Parathyroid adenoma (tissue), 2 donors: ENCODE data around the gene SGMS1.
"Not testable (repeated sequence)": the region's sequence is repeated elsewhere in the genome, so short reads cannot be mapped to it uniquely, and the experiment has no call there.

Source experiments
- H2AFZ ChIP-seq: fragments of 300-600 bp; sonication (generic); one replicate; pipeline ENCODE4 v1.7.0; 2017; ENCODE audit warnings: antibody characterized with exemption, mild to moderate bottlenecking
- H3K27ac ChIP-seq: fragments of 300-600 bp; sonication (generic); one replicate; pipeline ENCODE4 v1.7.0; 2017
- H3K27me3 ChIP-seq: fragments of 300-600 bp; sonication (generic); one replicate; pipeline ENCODE4 v1.7.0; 2017; ENCODE audit warnings: low read length; ENCODE audit not compliant: control insufficient read depth, insufficient read depth
- H3K36me3 ChIP-seq: fragments of 300-600 bp; sonication (generic); one replicate; pipeline ENCODE4 v1.7.0; 2017; ENCODE audit warnings: low read length; ENCODE audit not compliant: control insufficient read depth, insufficient read depth
- H3K4me1 ChIP-seq: fragments of 300-600 bp; sonication (generic); one replicate; pipeline ENCODE4 v1.7.0; 2017; ENCODE audit warnings: control low read depth
- H3K4me2 ChIP-seq: fragments of 300-600 bp; sonication (generic); one replicate; pipeline ENCODE4 v1.7.0; 2017; ENCODE audit warnings: low read length
- H3K4me3 ChIP-seq: fragments of 300-600 bp; sonication (generic); one replicate; pipeline ENCODE4 v1.7.0; 2017; ENCODE audit warnings: low read depth, low read length
- H3K79me2 ChIP-seq: fragments of 300-600 bp; sonication (generic); one replicate; pipeline ENCODE4 v1.7.0; 2017; ENCODE audit warnings: control low read depth
- H3K9ac ChIP-seq: fragments of 300-600 bp; sonication (generic); one replicate; pipeline ENCODE4 v1.7.0; 2017; ENCODE audit warnings: mild to moderate bottlenecking
- H3K9me3 ChIP-seq: fragments of 300-600 bp; sonication (generic); one replicate; pipeline ENCODE4 v1.7.0; 2017; ENCODE audit warnings: low read length; ENCODE audit not compliant: control insufficient read depth
- CTCF ChIP-seq: fragments of 300-600 bp; sonication (generic); IDR thresholded peaks from one replicate; pipeline ENCODE4 v1.7.0; 2017; ENCODE audit warnings: antibody characterized with exemption, mild to moderate bottlenecking
- donor health status: primary hyperparathyroidism.

SGMS1 gene

GRCh38 chr10:50452603-50453002 is 171.2 kb downstream of the SGMS1 start:
- no peak overlapping the region for H3K4me2 ChIP-seq

GRCh38 chr10:50447691-50448090 is 176.1 kb downstream of the SGMS1 start:
- peaks cover 17% of the 10 kb centered on the region for H3K79me2 ChIP-seq
- H3K36me3 ChIP-seq: no peaks in the 10 kb centered on the region
- no peak overlapping the region for H3K4me2 ChIP-seq
- no peak overlapping the region for H3K27ac ChIP-seq
- H3K9me3 ChIP-seq: no peaks in the 10 kb centered on the region
- peaks cover 6% of the 10 kb centered on the region for H3K4me1 ChIP-seq
- H3K27me3 ChIP-seq: no peaks in the 10 kb centered on the region
- no peak overlapping the region for H3K4me3 ChIP-seq
- no peak overlapping the region for H3K9ac ChIP-seq
- no peak overlapping the region for H2AFZ ChIP-seq
- TF ChIP-seq CTCF: no peak

More at GRCh38 chr10:50452603-50453002, 171.2 kb downstream of the SGMS1 start:
- H3K79me2 ChIP-seq: peaks cover 6% of the 10 kb centered on the region
- TF ChIP-seq CTCF: no peak
- no peak overlapping the region for H3K4me3 ChIP-seq
- no peak overlapping the region for H2AFZ ChIP-seq
- no peak overlapping the region for H3K9ac ChIP-seq
- H3K4me1 ChIP-seq: peaks cover 6% of the 10 kb centered on the region
- H3K9me3 ChIP-seq: no peaks in the 10 kb centered on the region
- no peaks in the 10 kb centered on the region for H3K27me3 ChIP-seq
- no peaks in the 10 kb centered on the region for H3K36me3 ChIP-seq
- no peak overlapping the region for H3K27ac ChIP-seq

GRCh38 chr10:50445777-50446176 is 178.0 kb downstream of the SGMS1 start:
- not testable (repeated sequence) for H3K4me2 ChIP-seq, H3K36me3 ChIP-seq, H3K9ac ChIP-seq, H3K27me3 ChIP-seq, H3K9me3 ChIP-seq, H3K4me1 ChIP-seq, H2AFZ ChIP-seq, H3K4me3 ChIP-seq, H3K27ac ChIP-seq
- peaks cover 23% of the 10 kb centered on the region for H3K79me2 ChIP-seq

GRCh38 chr10:50440489-50440888 is 183.3 kb downstream of the SGMS1 start:
- H3K4me1 ChIP-seq: peaks cover 7% of the 10 kb centered on the region

GRCh38 chr10:50439806-50440205 is 183.9 kb downstream of the SGMS1 start:
- Histone ChIP-seq H3K36me3 (no peaks in the 10 kb centered on the region), H2AFZ (no peak overlapping the region), H3K4me2 (no peak overlapping the region), H3K79me2 (peaks cover 32% of the 10 kb centered on the region), H3K27me3 (no peaks in the 10 kb centered on the region), H3K27ac (no peak overlapping the region), H3K9me3 (no peaks in the 10 kb centered on the region), H3K4me3 (no peak overlapping the region), H3K9ac (no peak overlapping the region), H3K4me1 (peaks cover 7% of the 10 kb centered on the region)
- no peak for TF ChIP-seq CTCF

More at GRCh38 chr10:50440489-50440888, 183.3 kb downstream of the SGMS1 start:
- Histone ChIP-seq H3K9ac (no peak overlapping the region), H3K27ac (no peak overlapping the region), H3K4me2 (no peak overlapping the region), H3K79me2 (peaks cover 32% of the 10 kb centered on the region), H3K27me3 (no peaks in the 10 kb centered on the region), H3K9me3 (no peaks in the 10 kb centered on the region), H2AFZ (no peak overlapping the region), H3K36me3 (no peaks in the 10 kb centered on the region), H3K4me3 (no peak overlapping the region)
- TF ChIP-seq CTCF: no peak
